Fibroblast of the aortic adventitia (primary cell): ENCODE measurements around the gene UCHL5. TPM values are rescaled to one million over a fixed set of nuclear protein-coding genes. Genes with fewer than 3 reads are reported as not detected.
"Not testable (repeated sequence)": the region's sequence is repeated elsewhere in the genome, so short reads cannot be mapped to it uniquely, and the experiment has no call there.

Source experiments
- DNase-seq: peaks from one replicate; pipeline ENCODE4 v3.0.0-alpha.2; 2010; ENCODE audit warnings: low read depth
- H3K4me3 ChIP-seq: 2 replicates; pipeline ENCODE4 v1.5.1; 2011; ENCODE audit warnings: low read depth, mild to moderate bottlenecking, control low read depth, low read length, moderate library complexity
- CTCF ChIP-seq: IDR thresholded peaks from 2 replicates; pipeline ENCODE4 v1.5.1; 2011; ENCODE audit warnings: mild to moderate bottlenecking, low read length, control low read depth, inconsistent platforms; ENCODE audit not compliant: insufficient read depth
- total RNA-seq: library from RNA; depleted of rRNA; stranded (reverse); fragments of >200 nt; gene quantifications from 2 replicates; pipeline ENCODE4 v1.2.3, GENCODE V29; 2012; ENCODE audit warnings: low replicate concordance

UCHL5 gene
- total RNA-seq, 1 donor, result 35.6 TPM

DNA sequence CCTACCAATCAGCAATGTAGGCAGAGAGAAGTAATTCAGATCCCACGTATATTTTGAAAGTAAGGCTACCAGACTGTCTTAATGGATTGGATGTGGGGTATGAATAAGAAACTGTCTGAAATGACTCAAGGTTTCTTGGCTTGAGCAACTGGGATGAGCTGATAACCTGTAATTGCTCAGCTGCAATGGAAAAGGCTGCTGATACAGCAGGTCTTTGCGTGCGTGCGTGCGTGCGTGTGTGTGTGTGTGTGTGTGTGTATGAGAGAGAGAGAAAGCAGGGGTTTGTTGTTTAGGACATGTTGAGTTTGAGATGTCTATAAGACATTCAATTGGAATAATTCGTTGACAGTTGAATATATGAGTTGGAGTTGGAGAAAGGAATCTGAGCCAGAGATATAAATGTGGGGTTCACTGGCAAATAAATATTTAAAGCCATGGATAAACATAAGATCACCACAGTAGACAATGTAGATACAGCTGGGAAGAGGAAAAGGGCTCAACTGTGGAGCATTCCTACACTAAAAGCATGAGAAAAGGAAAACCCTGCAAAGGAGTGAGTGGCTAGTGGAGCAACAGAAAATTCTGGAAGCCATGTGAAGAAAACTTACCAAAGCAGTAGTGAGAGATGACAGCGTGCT is 72.9 kb downstream of the UCHL5 start:
- no peak for TF ChIP-seq CTCF
- H3K4me3 ChIP-seq, result no peak overlapping the region
- no peak for DNase-seq

DNA sequence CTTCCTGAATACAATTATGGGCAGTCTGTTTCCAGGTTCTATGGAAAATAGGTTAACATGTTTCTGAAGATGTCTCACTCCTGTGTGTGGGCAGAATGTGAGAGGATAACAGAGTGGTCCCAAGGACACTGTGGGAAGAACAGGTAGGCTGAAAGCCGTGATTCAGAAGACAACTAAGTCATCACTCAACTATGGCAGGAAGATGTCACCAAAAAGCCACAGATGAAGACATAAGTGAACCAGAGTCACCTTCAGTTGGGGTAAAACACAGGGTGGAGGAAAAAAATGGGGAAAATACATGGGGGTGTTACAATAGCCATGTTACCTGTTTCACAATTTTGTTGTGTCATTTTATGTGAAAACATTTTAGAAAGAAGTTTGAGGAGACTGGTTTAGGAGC is 75.1 kb downstream of the UCHL5 start:
- no peak for TF ChIP-seq CTCF
- DNase-seq, result no peak
- H3K4me3 ChIP-seq, result no peak overlapping the region

DNA sequence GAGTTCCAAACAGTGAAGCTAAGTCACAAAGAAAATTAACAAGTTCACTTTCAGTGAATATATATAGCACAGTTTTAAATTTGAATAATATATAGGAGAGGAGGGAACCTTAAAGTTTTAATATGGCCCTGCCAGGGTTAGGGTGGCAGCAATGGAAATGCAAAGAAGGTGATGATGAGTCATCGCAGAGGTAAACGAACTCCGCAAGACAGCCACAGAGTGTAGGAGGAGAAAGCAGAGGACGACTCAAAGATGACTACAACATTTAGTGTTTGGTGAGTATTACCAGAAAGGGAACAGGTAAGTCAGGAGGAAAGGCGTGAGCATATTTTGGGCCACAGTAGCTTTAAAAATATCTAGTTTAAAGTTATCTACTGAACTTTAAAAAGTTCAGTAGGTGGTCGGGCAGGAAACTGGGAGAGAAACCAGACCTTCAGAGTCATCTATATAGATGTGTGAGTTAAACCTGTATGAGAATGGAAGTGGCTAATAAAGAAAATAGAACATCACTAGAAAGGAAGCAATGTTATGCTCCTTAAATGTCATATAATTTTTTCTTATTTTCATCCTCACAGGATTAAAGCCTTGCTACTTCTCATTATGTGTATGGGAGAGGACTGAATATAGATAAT is 75.7 kb downstream of the UCHL5 start:
- no peak overlapping the region for H3K4me3 ChIP-seq
- TF ChIP-seq CTCF, result no peak
- no peak for DNase-seq

DNA sequence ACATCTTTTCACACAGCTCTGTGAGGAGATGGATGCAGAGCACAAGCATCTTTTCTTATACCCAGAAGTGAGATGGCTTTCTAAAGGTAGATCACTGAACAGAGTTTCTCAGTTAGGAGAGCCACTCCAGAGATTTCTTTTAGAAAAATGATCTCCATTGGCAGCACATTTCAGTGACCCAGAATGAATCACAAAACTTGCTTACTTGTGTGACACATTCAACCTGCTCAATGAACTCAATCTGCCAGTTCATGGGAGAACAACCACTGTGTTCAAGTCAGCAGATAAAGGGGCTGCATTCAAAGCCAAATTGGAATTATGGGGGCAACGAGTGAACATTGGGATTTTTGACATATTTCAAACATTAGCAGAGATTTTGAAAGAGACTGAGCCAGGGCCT is 78.3 kb downstream of the UCHL5 start:
- no peak for TF ChIP-seq CTCF
- DNase-seq, result no peak
- H3K4me3 ChIP-seq, result no peak overlapping the region

DNA sequence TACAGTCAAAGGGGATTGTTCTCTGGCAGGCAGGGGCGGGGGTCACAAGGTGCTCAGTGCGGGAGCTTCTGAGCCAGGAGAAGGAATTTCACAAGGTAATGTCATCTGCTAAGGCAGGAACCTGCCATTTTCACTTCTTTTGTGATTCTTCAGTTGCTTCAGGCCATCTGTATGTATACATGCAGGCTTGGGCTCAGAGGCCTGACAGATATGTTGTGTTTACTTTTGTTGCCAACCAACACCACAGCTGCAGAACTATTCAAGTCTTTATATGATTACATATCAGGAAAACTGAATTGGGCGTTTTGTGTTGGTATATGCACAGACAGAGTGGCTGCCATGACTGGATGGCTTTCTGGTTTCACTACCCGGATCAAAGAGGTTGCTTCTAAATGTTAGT is 78.8 kb downstream of the UCHL5 start:
- not testable (repeated sequence) for H3K4me3 ChIP-seq, DNase-seq

GRCh38 chr1:192979542-192979941 is 79.6 kb downstream of the UCHL5 start:
- H3K4me3 ChIP-seq, result no peak overlapping the region
- DNase-seq, result no peak
- no peak for TF ChIP-seq CTCF

DNA sequence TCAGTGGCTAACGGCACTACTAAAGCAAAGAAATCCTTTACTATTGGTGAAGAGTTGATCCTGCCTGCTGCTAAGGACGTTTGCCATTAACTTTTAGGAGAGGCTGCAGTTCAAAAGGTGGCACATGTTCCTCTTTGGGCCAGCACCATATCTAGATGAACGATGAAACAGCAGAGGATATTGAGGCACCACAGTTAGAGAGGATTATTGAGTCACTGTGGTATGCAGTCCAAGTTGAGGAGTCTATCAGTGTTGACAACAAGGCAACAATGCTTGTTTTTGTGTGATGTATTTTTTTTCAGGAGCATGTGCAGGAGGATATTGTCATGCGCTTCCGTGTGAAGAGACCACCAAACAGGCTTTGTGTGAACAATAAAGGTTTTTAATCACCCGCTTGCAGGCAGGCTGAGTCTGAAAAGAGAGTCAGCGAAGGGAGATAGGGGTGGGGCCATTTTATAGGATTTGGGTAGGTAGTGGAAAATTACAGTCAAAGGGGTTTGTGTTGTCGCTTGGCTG is 80.9 kb downstream of the UCHL5 start:
- no peak overlapping the region for H3K4me3 ChIP-seq
- DNase-seq, result no peak
- no peak for TF ChIP-seq CTCF
